WTC11 (cell line): ENCODE data around the gene FZD2. TPM values are rescaled to one million over a fixed set of nuclear protein-coding genes. Genes with fewer than 3 reads are reported as not detected.

Source experiments
- ATAC-seq: fragments of 200-7000 bp; cut with Tn5 transposase; 2 replicates; pipeline ENCODE4 v1.10.0; 2021; ENCODE audit warnings: mild to moderate bottlenecking, moderate library complexity
- CTCF ChIA-PET: fragments of 300-600 bp; sonication (Branson Sonifier 250); formaldehyde crosslinking; loops from one replicate; lab custom pipeline; 2021; ENCODE audit warnings: antibody characterized with exemption; lab: Charles Lee
- POLR2A ChIA-PET: fragments of 350-600 bp; sonication (Branson Sonifier 250); formaldehyde crosslinking; loops from one replicate; lab custom pipeline; 2021; ENCODE audit warnings: antibody characterized with exemption; lab: Charles Lee
- DNase-seq: peaks from one replicate; pipeline ENCODE4 v3.0.0; 2021; ENCODE audit warnings: low spot score
- H3K27ac Mint-ChIP-seq: 2 replicates; pipeline ENCODE4 v1.8.0; 2021; ENCODE audit warnings: mixed read lengths
- H3K27me3 Mint-ChIP-seq: 2 replicates; pipeline ENCODE4 v1.8.0; 2021; ENCODE audit warnings: low read depth, mild to moderate bottlenecking, moderate library complexity, mixed read lengths
- H3K36me3 Mint-ChIP-seq: 2 replicates; pipeline ENCODE4 v1.8.0; 2021; ENCODE audit warnings: mixed read lengths
- H3K4me1 Mint-ChIP-seq: 2 replicates; pipeline ENCODE4 v1.8.0; 2022; ENCODE audit warnings: mixed read lengths
- H3K4me3 Mint-ChIP-seq: 2 replicates; pipeline ENCODE4 v1.8.0; 2021; ENCODE audit warnings: mild to moderate bottlenecking, moderate library complexity, mixed read lengths
- H3K9me3 Mint-ChIP-seq: 2 replicates; pipeline ENCODE4 v1.8.0; 2021; ENCODE audit warnings: mixed read lengths
- EMX1 ChIP-seq: fragments of 250-450 bp; sonication (Bioruptor Pico); IDR thresholded peaks from 2 replicates; pipeline ENCODE4 v1.8.0; 2021; ENCODE audit warnings: mild to moderate bottlenecking
- FOXP1 ChIP-seq: sonication (generic); formaldehyde crosslinking; IDR thresholded peaks from 2 replicates; pipeline ENCODE4 v1.8.0; 2022; ENCODE audit warnings: missing genetic modification reagents, mild to moderate bottlenecking, moderate library complexity, borderline replicate concordance
- GRHL2 ChIP-seq: fragments of 250-450 bp; sonication (Bioruptor Pico); IDR thresholded peaks from 2 replicates; pipeline ENCODE4 v1.8.0; 2022; ENCODE audit warnings: mild to moderate bottlenecking, moderate library complexity; ENCODE audit not compliant: insufficient replicate concordance, severe bottlenecking
- GTF2I ChIP-seq: fragments of 250-450 bp; sonication (Bioruptor Pico); conservative IDR thresholded peaks from 2 replicates; pipeline ENCODE4 v1.4.0; 2021; ENCODE audit warnings: mild to moderate bottlenecking
- IRF2 ChIP-seq: sonication (generic); formaldehyde crosslinking; IDR thresholded peaks from 2 replicates; pipeline ENCODE4 v1.8.0; 2022; ENCODE audit warnings: low read depth, missing genetic modification reagents, borderline replicate concordance
- JAZF1 ChIP-seq: fragments of 250-450 bp; sonication (Bioruptor Pico); IDR thresholded peaks from 2 replicates; pipeline ENCODE4 v1.9.0; 2021; ENCODE audit warnings: moderate library complexity, mild to moderate bottlenecking, inconsistent platforms
- JUN ChIP-seq: sonication (generic); formaldehyde crosslinking; IDR thresholded peaks from 2 replicates; pipeline ENCODE4 v1.8.0; 2023; ENCODE audit warnings: mild to moderate bottlenecking, missing genetic modification reagents
- SOX15 ChIP-seq: fragments of 250-450 bp; sonication (Bioruptor Pico); IDR thresholded peaks from 2 replicates; pipeline ENCODE4 v1.9.0; 2021; ENCODE audit warnings: mild to moderate bottlenecking
- ZNF138 ChIP-seq: sonication (generic); formaldehyde crosslinking; conservative IDR thresholded peaks from 2 replicates; pipeline ENCODE4 v1.8.1; 2022; ENCODE audit warnings: mild to moderate bottlenecking, moderate library complexity, missing genetic modification reagents
- ZNF232 ChIP-seq: sonication (generic); formaldehyde crosslinking; IDR thresholded peaks from 2 replicates; pipeline ENCODE4 v1.8.0; 2022; ENCODE audit warnings: mild to moderate bottlenecking, missing genetic modification reagents
- total RNA-seq: library from RNA; stranded (reverse); gene quantifications from 3 replicates; pipeline ENCODE4 v1.2.3, GENCODE V29; 2021
- TF ChIP-seq, protein P1 (sequence below): fragments of 250-450 bp; sonication (Bioruptor Pico); conservative IDR thresholded peaks from 2 replicates; pipeline ENCODE4 v1.9.0; 2021; ENCODE audit warnings: mild to moderate bottlenecking
- TF ChIP-seq, protein P2 (sequence below): fragments of 250-450 bp; sonication (Bioruptor Pico); IDR thresholded peaks from 2 replicates; pipeline ENCODE4 v1.9.0; 2021; ENCODE audit warnings: mild to moderate bottlenecking
- TF ChIP-seq, protein P3 (sequence below): sonication (generic); formaldehyde crosslinking; conservative IDR thresholded peaks from 2 replicates; pipeline ENCODE4 v1.8.1; 2022; ENCODE audit warnings: mild to moderate bottlenecking, missing genetic modification reagents
- TF ChIP-seq, protein P4 (sequence below): fragments of 200-600 bp; IDR thresholded peaks from 2 replicates; pipeline ENCODE4 v1.8.0; 2022; ENCODE audit warnings: antibody characterized with exemption
- TF ChIP-seq, protein P5 (sequence below): sonication (generic); formaldehyde crosslinking; IDR thresholded peaks from 2 replicates; pipeline ENCODE4 v1.8.0; 2023; ENCODE audit warnings: mild to moderate bottlenecking, missing genetic modification reagents
- TF ChIP-seq, protein P6 (sequence below): fragments of 250-450 bp; sonication (Bioruptor Pico); IDR thresholded peaks from 2 replicates; pipeline ENCODE4 v1.9.0; 2021; ENCODE audit warnings: moderate library complexity, mild to moderate bottlenecking, inconsistent platforms, borderline replicate concordance

Gene FZD2
- total RNA-seq, 1 experiment from 2014 or later: 42.8 TPM

DNA sequence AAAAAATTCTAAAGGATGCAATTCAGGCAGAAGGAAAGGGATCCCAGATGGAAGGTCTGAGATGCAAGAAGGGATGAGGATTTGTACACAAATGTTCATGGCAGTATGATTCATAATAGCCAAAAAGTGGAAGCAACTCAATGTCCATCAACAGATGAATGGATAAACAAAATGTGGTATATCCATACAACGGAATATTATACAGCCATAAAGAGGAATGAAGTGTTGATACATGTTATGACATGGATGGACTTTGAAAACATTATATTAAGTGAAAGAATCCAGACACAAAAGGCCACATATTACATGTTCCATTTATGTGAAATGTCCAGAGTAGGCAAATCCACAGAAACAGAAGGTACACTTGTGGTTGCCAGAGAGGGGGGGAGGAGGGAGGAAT is 30.2 kb upstream of the FZD2 start (continued):
- TF ChIP-seq, protein P1, sequence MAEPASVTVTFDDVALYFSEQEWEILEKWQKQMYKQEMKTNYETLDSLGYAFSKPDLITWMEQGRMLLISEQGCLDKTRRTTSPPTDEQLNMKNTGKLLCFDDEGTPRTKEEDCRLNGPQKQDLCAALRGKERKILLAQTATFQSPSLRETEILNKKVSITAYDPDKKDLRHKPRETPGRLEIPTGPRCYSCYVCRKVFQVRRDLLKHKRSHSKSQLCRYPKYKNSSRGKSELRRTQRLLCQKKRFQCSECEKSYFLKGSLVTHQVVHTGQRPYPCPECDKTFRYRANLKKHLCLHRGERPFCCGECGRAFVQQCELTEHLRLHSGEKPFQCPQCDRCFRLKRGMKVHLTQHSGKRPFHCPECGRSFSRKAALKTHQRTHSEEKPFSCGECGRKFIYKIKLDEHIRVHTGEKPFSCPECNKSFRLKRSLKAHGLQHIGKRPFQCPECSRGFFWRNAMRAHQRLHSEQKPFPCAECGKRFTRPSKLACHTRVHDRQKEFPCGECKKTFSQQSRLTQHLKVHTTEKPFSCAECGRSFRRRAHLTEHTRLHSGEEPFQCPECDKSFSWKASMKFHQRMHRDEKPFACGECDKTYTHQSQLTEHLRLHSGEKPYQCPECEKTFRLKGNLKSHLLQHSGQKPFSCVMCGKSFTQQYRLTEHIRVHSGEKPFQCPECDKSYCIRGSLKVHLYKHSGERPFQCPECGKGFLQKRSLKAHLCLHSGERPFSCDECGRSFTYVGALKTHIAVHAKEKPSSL (CRISPR knock-in tag): no peak
- TF ChIP-seq SOX15 (CRISPR knock-in tag): no peak
- no peak for TF ChIP-seq JAZF1 (CRISPR knock-in tag)

DNA sequence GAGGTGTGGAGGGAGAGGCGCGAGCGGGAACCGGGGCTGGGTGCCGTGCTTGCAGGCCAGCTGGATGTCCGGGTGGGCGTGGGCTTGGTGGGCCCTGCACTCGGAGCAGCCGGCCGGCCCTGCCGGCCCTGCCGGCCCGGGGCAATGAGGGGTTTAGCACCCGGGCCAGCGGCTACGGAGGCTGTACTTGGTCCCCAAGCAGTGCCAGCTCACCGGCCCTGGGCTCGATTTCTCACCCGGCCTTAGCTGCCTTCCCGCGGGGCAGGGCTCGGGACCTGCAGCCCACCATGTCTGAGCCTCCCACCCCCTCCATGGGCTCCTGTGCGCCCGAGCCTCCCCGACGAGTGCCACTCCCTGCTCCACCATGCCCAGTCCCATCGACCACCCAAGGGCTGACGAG is 29.3 kb upstream of the FZD2 start:
- peaks cover 15% of the 10 kb centered on the region for H3K36me3 Mint-ChIP-seq

More for the DNA sequence above, 29.3 kb upstream of the FZD2 start:
- DNase-seq (no peak), ATAC-seq (no peak)
- Mint-ChIP-seq H3K27me3 (peaks cover 16% of the 10 kb centered on the region), H3K4me3 (no peak overlapping the region), H3K4me1 (peaks cover 2% of the 10 kb centered on the region; the same call in 1 of the 2 replicates), H3K9me3 (peaks cover 30% of the 10 kb centered on the region), H3K27ac (no peak overlapping the region)
- POLR2A ChIA-PET: interaction anchor here (0.6 kb wide), 1 partner anchor 16 kb away, joined by 4 read pairs; no protein-coding TSS in a partner anchor
- CTCF ChIA-PET: interaction anchor here (0.6 to 1.3 kb wide), 4 partner anchors 9 to 329 kb away, joined by 3 read pairs; no protein-coding TSS in a partner anchor
- TF ChIP-seq, protein P2, sequence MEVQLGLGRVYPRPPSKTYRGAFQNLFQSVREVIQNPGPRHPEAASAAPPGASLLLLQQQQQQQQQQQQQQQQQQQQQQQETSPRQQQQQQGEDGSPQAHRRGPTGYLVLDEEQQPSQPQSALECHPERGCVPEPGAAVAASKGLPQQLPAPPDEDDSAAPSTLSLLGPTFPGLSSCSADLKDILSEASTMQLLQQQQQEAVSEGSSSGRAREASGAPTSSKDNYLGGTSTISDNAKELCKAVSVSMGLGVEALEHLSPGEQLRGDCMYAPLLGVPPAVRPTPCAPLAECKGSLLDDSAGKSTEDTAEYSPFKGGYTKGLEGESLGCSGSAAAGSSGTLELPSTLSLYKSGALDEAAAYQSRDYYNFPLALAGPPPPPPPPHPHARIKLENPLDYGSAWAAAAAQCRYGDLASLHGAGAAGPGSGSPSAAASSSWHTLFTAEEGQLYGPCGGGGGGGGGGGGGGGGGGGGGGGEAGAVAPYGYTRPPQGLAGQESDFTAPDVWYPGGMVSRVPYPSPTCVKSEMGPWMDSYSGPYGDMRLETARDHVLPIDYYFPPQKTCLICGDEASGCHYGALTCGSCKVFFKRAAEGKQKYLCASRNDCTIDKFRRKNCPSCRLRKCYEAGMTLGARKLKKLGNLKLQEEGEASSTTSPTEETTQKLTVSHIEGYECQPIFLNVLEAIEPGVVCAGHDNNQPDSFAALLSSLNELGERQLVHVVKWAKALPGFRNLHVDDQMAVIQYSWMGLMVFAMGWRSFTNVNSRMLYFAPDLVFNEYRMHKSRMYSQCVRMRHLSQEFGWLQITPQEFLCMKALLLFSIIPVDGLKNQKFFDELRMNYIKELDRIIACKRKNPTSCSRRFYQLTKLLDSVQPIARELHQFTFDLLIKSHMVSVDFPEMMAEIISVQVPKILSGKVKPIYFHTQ (CRISPR knock-in tag): no peak
- TF ChIP-seq GRHL2 (no peak), JUN (CRISPR knock-in tag) (no peak), JAZF1 (CRISPR knock-in tag) (no peak), ZNF138 (no peak), FOXP1 (CRISPR knock-in tag) (no peak), EMX1 (no peak), ZNF232 (CRISPR knock-in tag) (no peak), IRF2 (CRISPR knock-in tag) (no peak), GTF2I (CRISPR knock-in tag) (no peak)
- TF ChIP-seq, protein P3, sequence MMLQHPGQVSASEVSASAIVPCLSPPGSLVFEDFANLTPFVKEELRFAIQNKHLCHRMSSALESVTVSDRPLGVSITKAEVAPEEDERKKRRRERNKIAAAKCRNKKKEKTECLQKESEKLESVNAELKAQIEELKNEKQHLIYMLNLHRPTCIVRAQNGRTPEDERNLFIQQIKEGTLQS (CRISPR knock-in tag): no peak
- TF ChIP-seq, protein P4, sequence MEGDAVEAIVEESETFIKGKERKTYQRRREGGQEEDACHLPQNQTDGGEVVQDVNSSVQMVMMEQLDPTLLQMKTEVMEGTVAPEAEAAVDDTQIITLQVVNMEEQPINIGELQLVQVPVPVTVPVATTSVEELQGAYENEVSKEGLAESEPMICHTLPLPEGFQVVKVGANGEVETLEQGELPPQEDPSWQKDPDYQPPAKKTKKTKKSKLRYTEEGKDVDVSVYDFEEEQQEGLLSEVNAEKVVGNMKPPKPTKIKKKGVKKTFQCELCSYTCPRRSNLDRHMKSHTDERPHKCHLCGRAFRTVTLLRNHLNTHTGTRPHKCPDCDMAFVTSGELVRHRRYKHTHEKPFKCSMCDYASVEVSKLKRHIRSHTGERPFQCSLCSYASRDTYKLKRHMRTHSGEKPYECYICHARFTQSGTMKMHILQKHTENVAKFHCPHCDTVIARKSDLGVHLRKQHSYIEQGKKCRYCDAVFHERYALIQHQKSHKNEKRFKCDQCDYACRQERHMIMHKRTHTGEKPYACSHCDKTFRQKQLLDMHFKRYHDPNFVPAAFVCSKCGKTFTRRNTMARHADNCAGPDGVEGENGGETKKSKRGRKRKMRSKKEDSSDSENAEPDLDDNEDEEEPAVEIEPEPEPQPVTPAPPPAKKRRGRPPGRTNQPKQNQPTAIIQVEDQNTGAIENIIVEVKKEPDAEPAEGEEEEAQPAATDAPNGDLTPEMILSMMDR: no peak
- TF ChIP-seq, protein P5, sequence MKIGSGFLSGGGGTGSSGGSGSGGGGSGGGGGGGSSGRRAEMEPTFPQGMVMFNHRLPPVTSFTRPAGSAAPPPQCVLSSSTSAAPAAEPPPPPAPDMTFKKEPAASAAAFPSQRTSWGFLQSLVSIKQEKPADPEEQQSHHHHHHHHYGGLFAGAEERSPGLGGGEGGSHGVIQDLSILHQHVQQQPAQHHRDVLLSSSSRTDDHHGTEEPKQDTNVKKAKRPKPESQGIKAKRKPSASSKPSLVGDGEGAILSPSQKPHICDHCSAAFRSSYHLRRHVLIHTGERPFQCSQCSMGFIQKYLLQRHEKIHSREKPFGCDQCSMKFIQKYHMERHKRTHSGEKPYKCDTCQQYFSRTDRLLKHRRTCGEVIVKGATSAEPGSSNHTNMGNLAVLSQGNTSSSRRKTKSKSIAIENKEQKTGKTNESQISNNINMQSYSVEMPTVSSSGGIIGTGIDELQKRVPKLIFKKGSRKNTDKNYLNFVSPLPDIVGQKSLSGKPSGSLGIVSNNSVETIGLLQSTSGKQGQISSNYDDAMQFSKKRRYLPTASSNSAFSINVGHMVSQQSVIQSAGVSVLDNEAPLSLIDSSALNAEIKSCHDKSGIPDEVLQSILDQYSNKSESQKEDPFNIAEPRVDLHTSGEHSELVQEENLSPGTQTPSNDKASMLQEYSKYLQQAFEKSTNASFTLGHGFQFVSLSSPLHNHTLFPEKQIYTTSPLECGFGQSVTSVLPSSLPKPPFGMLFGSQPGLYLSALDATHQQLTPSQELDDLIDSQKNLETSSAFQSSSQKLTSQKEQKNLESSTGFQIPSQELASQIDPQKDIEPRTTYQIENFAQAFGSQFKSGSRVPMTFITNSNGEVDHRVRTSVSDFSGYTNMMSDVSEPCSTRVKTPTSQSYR: no peak
- TF ChIP-seq, protein P6, sequence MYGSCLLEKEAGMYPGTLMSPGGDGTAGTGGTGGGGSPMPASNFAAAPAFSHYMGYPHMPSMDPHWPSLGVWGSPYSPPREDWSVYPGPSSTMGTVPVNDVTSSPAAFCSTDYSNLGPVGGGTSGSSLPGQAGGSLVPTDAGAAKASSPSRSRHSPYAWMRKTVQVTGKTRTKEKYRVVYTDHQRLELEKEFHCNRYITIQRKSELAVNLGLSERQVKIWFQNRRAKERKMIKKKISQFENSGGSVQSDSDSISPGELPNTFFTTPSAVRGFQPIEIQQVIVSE (CRISPR knock-in tag): no peak
